Measurements from ENCODE around the gene MTX2.
A peak's percentile ranks its signal among the peaks of the same experiment; 100 is the strongest.

The MTX2 gene

GRCh38 chr2:176269319-176270099 lies at the start of gene MTX2:
Gene MTX2, plus strand, starts transcription at chr2:176269442. Its CDS starts 188 bp downstream, at chr2:176269630.
- Histone ChIP-seq H3K27me3 (ENCODE audit: control insufficient read depth in 1 of 2, insufficient read depth in 2 of 2, low read length in 2 of 2) (peaks cover 0 to 2% of the 10 kb centered on the region in 2 donors), H3K4me1 (ENCODE audit: control insufficient read depth, insufficient read depth, low read length) (no peaks in the 10 kb centered on the region), H3K9me3 (ENCODE audit: control insufficient read depth in 2 of 2, low read length in 2 of 2) (no peaks in the 10 kb centered on the region), H3K36me3 (ENCODE audit: control insufficient read depth in 2 of 2, insufficient read depth in 2 of 2, low read length in 2 of 2) (no peaks in the 10 kb centered on the region), H3K9ac (ENCODE audit: low read length in 2 of 2) (peak within 1 kb of the TSS; percentile 91 to 94), H3K4me3 (ENCODE audit: low read length in 2 of 2) (peak within 1 kb of the TSS; percentile 97 to 99), H3K27ac (ENCODE audit: low read length) (peak within 1 kb of the TSS; percentile 58)

GRCh38 chr2:176227874-176228273 lies 41.4 kb upstream of the MTX2 start:
- H3K27me3 ChIP-seq (ENCODE audit: control insufficient read depth in 1 of 2, insufficient read depth in 2 of 2, low read length in 2 of 2) = peaks cover 0 to 5% of the 10 kb centered on the region in 2 donors
- H3K4me1 ChIP-seq (ENCODE audit: control insufficient read depth, insufficient read depth, low read length) = no peaks in the 10 kb centered on the region
- H3K9me3 ChIP-seq (ENCODE audit: control insufficient read depth in 2 of 2, low read length in 2 of 2) = no peaks in the 10 kb centered on the region
- no peak overlapping the region for H3K27ac ChIP-seq (ENCODE audit: low read length)
- H3K4me3 ChIP-seq (ENCODE audit: low read length in 2 of 2) = no peak overlapping the region
- no peak overlapping the region for H3K9ac ChIP-seq (ENCODE audit: low read length in 2 of 2)
- H3K36me3 ChIP-seq (ENCODE audit: control insufficient read depth in 2 of 2, insufficient read depth in 2 of 2, low read length in 2 of 2) = no peaks in the 10 kb centered on the region

- H3K27me3 ChIP-seq (ENCODE audit: control insufficient read depth in 1 of 2, insufficient read depth in 2 of 2, low read length in 2 of 2) = no peaks in the 10 kb centered on the region
- H3K9me3 ChIP-seq (ENCODE audit: control insufficient read depth in 2 of 2, low read length in 2 of 2) = no peaks in the 10 kb centered on the region
- H3K4me3 ChIP-seq (ENCODE audit: low read length in 2 of 2) = no peak overlapping the region
- H3K4me1 ChIP-seq (ENCODE audit: control insufficient read depth, insufficient read depth, low read length) = no peaks in the 10 kb centered on the region
- no peak overlapping the region for H3K27ac ChIP-seq (ENCODE audit: low read length)
- no peak overlapping the region for H3K9ac ChIP-seq (ENCODE audit: low read length in 2 of 2)
- H3K36me3 ChIP-seq (ENCODE audit: control insufficient read depth in 2 of 2, insufficient read depth in 2 of 2, low read length in 2 of 2) = no peaks in the 10 kb centered on the region
These were observed 35.1 kb upstream of the MTX2 start for GRCh38 chr2:176234156-176234555.

- no peaks in the 10 kb centered on the region for H3K27me3 ChIP-seq (ENCODE audit: control insufficient read depth in 1 of 2, insufficient read depth in 2 of 2, low read length in 2 of 2)
- H3K4me1 ChIP-seq (ENCODE audit: control insufficient read depth, insufficient read depth, low read length) = no peaks in the 10 kb centered on the region
- H3K27ac ChIP-seq (ENCODE audit: low read length) = no peak overlapping the region
- H3K4me3 ChIP-seq (ENCODE audit: low read length in 2 of 2) = no peak overlapping the region
- H3K9ac ChIP-seq (ENCODE audit: low read length in 2 of 2) = no peak overlapping the region
- H3K9me3 ChIP-seq (ENCODE audit: control insufficient read depth in 2 of 2, low read length in 2 of 2) = no peaks in the 10 kb centered on the region
- H3K36me3 ChIP-seq (ENCODE audit: control insufficient read depth in 2 of 2, insufficient read depth in 2 of 2, low read length in 2 of 2) = no peaks in the 10 kb centered on the region
These were observed 34.3 kb upstream of the MTX2 start for GRCh38 chr2:176234940-176235339.

GRCh38 chr2:176237456-176237855 lies 31.8 kb upstream of the MTX2 start:
- Histone ChIP-seq H3K4me1 (ENCODE audit: control insufficient read depth, insufficient read depth, low read length) (no peaks in the 10 kb centered on the region), H3K36me3 (ENCODE audit: control insufficient read depth in 2 of 2, insufficient read depth in 2 of 2, low read length in 2 of 2) (no peaks in the 10 kb centered on the region), H3K27me3 (ENCODE audit: control insufficient read depth in 1 of 2, insufficient read depth in 2 of 2, low read length in 2 of 2) (no peaks in the 10 kb centered on the region), H3K4me3 (ENCODE audit: low read length in 2 of 2) (no peak overlapping the region), H3K27ac (ENCODE audit: low read length) (no peak overlapping the region), H3K9ac (ENCODE audit: low read length in 2 of 2) (no peak overlapping the region), H3K9me3 (ENCODE audit: control insufficient read depth in 2 of 2, low read length in 2 of 2) (no peaks in the 10 kb centered on the region)

GRCh38 chr2:176239031-176239430 lies 30.2 kb upstream of the MTX2 start:
- no peaks in the 10 kb centered on the region for H3K36me3 ChIP-seq (ENCODE audit: control insufficient read depth in 2 of 2, insufficient read depth in 2 of 2, low read length in 2 of 2)
- H3K4me1 ChIP-seq (ENCODE audit: control insufficient read depth, insufficient read depth, low read length) = no peaks in the 10 kb centered on the region
- no peak overlapping the region for H3K4me3 ChIP-seq (ENCODE audit: low read length in 2 of 2)
- no peak overlapping the region for H3K9ac ChIP-seq (ENCODE audit: low read length in 2 of 2)
- H3K9me3 ChIP-seq (ENCODE audit: control insufficient read depth in 2 of 2, low read length in 2 of 2) = no peaks in the 10 kb centered on the region
- H3K27ac ChIP-seq (ENCODE audit: low read length) = no peak overlapping the region
- H3K27me3 ChIP-seq (ENCODE audit: control insufficient read depth in 1 of 2, insufficient read depth in 2 of 2, low read length in 2 of 2) = peaks cover 0 to 2% of the 10 kb centered on the region in 2 donors

- H3K27ac ChIP-seq (ENCODE audit: low read length) = no peak overlapping the region
- H3K4me3 ChIP-seq (ENCODE audit: low read length in 2 of 2) = no peak overlapping the region
- no peaks in the 10 kb centered on the region for H3K9me3 ChIP-seq (ENCODE audit: control insufficient read depth in 2 of 2, low read length in 2 of 2)
- H3K9ac ChIP-seq (ENCODE audit: low read length in 2 of 2) = no peak overlapping the region
- H3K36me3 ChIP-seq (ENCODE audit: control insufficient read depth in 2 of 2, insufficient read depth in 2 of 2, low read length in 2 of 2) = no peaks in the 10 kb centered on the region
- H3K4me1 ChIP-seq (ENCODE audit: control insufficient read depth, insufficient read depth, low read length) = no peaks in the 10 kb centered on the region
- peaks cover 0 to 2% of the 10 kb centered on the region in 2 donors for H3K27me3 ChIP-seq (ENCODE audit: control insufficient read depth in 1 of 2, insufficient read depth in 2 of 2, low read length in 2 of 2)
These were observed 28.9 kb upstream of the MTX2 start for GRCh38 chr2:176240301-176240700.

- Histone ChIP-seq H3K4me3 (ENCODE audit: low read length in 2 of 2) (no peak overlapping the region), H3K36me3 (ENCODE audit: control insufficient read depth in 2 of 2, insufficient read depth in 2 of 2, low read length in 2 of 2) (no peaks in the 10 kb centered on the region), H3K9ac (ENCODE audit: low read length in 2 of 2) (no peak overlapping the region), H3K27ac (ENCODE audit: low read length) (no peak overlapping the region), H3K4me1 (ENCODE audit: control insufficient read depth, insufficient read depth, low read length) (no peaks in the 10 kb centered on the region), H3K9me3 (ENCODE audit: control insufficient read depth in 2 of 2, low read length in 2 of 2) (no peaks in the 10 kb centered on the region), H3K27me3 (ENCODE audit: control insufficient read depth in 1 of 2, insufficient read depth in 2 of 2, low read length in 2 of 2) (peaks cover 0 to 2% of the 10 kb centered on the region in 2 donors)
These were observed 27.0 kb upstream of the MTX2 start for GRCh38 chr2:176242276-176242675.

- no peak overlapping the region for H3K4me3 ChIP-seq (ENCODE audit: low read length in 2 of 2)
- H3K9ac ChIP-seq (ENCODE audit: low read length in 2 of 2) = no peak overlapping the region
- no peak overlapping the region for H3K27ac ChIP-seq (ENCODE audit: low read length)
- peaks cover 0 to 2% of the 10 kb centered on the region in 2 donors for H3K27me3 ChIP-seq (ENCODE audit: control insufficient read depth in 1 of 2, insufficient read depth in 2 of 2, low read length in 2 of 2)
- peaks cover 3 to 4% of the 10 kb centered on the region in 2 donors for H3K9me3 ChIP-seq (ENCODE audit: control insufficient read depth in 2 of 2, low read length in 2 of 2)
- no peaks in the 10 kb centered on the region for H3K4me1 ChIP-seq (ENCODE audit: control insufficient read depth, insufficient read depth, low read length)
- no peaks in the 10 kb centered on the region for H3K36me3 ChIP-seq (ENCODE audit: control insufficient read depth in 2 of 2, insufficient read depth in 2 of 2, low read length in 2 of 2)
These were observed 22.9 kb upstream of the MTX2 start for GRCh38 chr2:176246331-176246730.

- H3K4me3 ChIP-seq (ENCODE audit: low read length in 2 of 2) = no peak overlapping the region
- H3K27ac ChIP-seq (ENCODE audit: low read length) = no peak overlapping the region
- H3K4me1 ChIP-seq (ENCODE audit: control insufficient read depth, insufficient read depth, low read length) = no peaks in the 10 kb centered on the region
- no peak overlapping the region for H3K9ac ChIP-seq (ENCODE audit: low read length in 2 of 2)
- H3K27me3 ChIP-seq (ENCODE audit: control insufficient read depth in 1 of 2, insufficient read depth in 2 of 2, low read length in 2 of 2) = no peaks in the 10 kb centered on the region
- H3K36me3 ChIP-seq (ENCODE audit: control insufficient read depth in 2 of 2, insufficient read depth in 2 of 2, low read length in 2 of 2) = no peaks in the 10 kb centered on the region
- peaks cover 3 to 4% of the 10 kb centered on the region in 2 donors for H3K9me3 ChIP-seq (ENCODE audit: control insufficient read depth in 2 of 2, low read length in 2 of 2)
These were observed 21.4 kb upstream of the MTX2 start for GRCh38 chr2:176247859-176248258.

GRCh38 chr2:176251928-176252327 lies 17.3 kb upstream of the MTX2 start:
- H3K36me3 ChIP-seq (ENCODE audit: control insufficient read depth in 2 of 2, insufficient read depth in 2 of 2, low read length in 2 of 2) = no peaks in the 10 kb centered on the region
- H3K27ac ChIP-seq (ENCODE audit: low read length) = no peak overlapping the region
- peaks cover 3 to 4% of the 10 kb centered on the region in 2 donors for H3K9me3 ChIP-seq (ENCODE audit: control insufficient read depth in 2 of 2, low read length in 2 of 2)
- no peaks in the 10 kb centered on the region for H3K4me1 ChIP-seq (ENCODE audit: control insufficient read depth, insufficient read depth, low read length)
- no peaks in the 10 kb centered on the region for H3K27me3 ChIP-seq (ENCODE audit: control insufficient read depth in 1 of 2, insufficient read depth in 2 of 2, low read length in 2 of 2)
- no peak overlapping the region for H3K9ac ChIP-seq (ENCODE audit: low read length in 2 of 2)
- no peak overlapping the region for H3K4me3 ChIP-seq (ENCODE audit: low read length in 2 of 2)

Data from stomach smooth muscle (tissue), 2 donors.